Thyroid gland (tissue), 4 donors: ENCODE results near the gene THAP3. TPM values are rescaled to one million over a fixed set of nuclear protein-coding genes. Genes with fewer than 3 reads are reported as not detected.

Experiments used
- DNase-seq, 2 donors: peaks; one replicate each; pipeline ENCODE4 v3.0.0-alpha.2; 2019
- H3K27ac ChIP-seq, 3 donors: fragments of 200-600 bp; sonication (generic); 1 replicate in 2 of 3; 2 replicates in 1 of 3; pipeline ENCODE4 v1.5.1; 2016 to 2019; ENCODE audit warnings: mild to moderate bottlenecking in 1 of 3, moderate library complexity in 1 of 3
- H3K27me3 ChIP-seq: fragments of 200-600 bp; sonication (generic); one replicate; pipeline ENCODE4 v1.5.1; 2019
- H3K36me3 ChIP-seq, 2 donors: fragments of 200-600 bp; sonication (generic); one replicate each; pipeline ENCODE4 v1.5.1; 2016 to 2019
- H3K4me1 ChIP-seq, 2 donors: fragments of 200-600 bp; sonication (generic); one replicate each; pipeline ENCODE4 v1.5.1; 2017 to 2019
- H3K4me3 ChIP-seq, 3 donors: fragments of 200-600 bp; sonication (generic); replicated peaks in 1 of 3; 1 replicate in 2 of 3; 2 replicates in 1 of 3; pipeline ENCODE4 v1.5.1; 2016; ENCODE audit warnings: mild to moderate bottlenecking in 1 of 3
- H3K9me3 ChIP-seq: fragments of 200-600 bp; sonication (generic); one replicate; pipeline ENCODE4 v1.5.1; 2017
- CTCF ChIP-seq, 6 experiments: fragments of 200-600 bp in 3 of 6; fragments of 450-650 bp in 3 of 6; sonication (generic) in 3 of 6; IDR thresholded peaks; one replicate each; pipeline ENCODE4 v1.5.1; 2016 to 2019; ENCODE audit warnings: antibody characterized with exemption in 6 of 6, mild to moderate bottlenecking in 2 of 6, inconsistent platforms in 1 of 6, moderate library complexity in 1 of 6
- POLR2A ChIP-seq, 2 donors: fragments of 450-650 bp; IDR thresholded peaks; one replicate each; pipeline ENCODE4 v1.6.1; 2017; ENCODE audit warnings: antibody characterized with exemption in 2 of 2, mild to moderate bottlenecking in 2 of 2, moderate library complexity in 1 of 2
- WGBS, 2 donors: methylation state at CpG; one replicate each; pipeline ENCODE4 v1.1.5; 2017; 5-methylcytosine and 5-hydroxymethylcytosine counted together
- intact Hi-C: fragments of 100-400 bp; cut with DNase I; formaldehyde crosslinking; loops from one replicate; pipeline ENCODE4 v1.15.1; 2023
- total RNA-seq, 4 donors: library from RNA; depleted of rRNA; stranded (reverse); fragments of >200 nt; gene quantifications; one replicate each; pipeline ENCODE4 v1.2.3, GENCODE V29; 2016

Gene THAP3
- total RNA-seq, 4 donors from 2014 or later, result 21.2 to 35.3 (median 30.5) TPM

GRCh38 chr1:6603238-6603914, 21.3 kb upstream of the THAP3 start:
- intact Hi-C loops, result no loop called here
- peaks cover 3 to 7% of the 10 kb centered on the region in 2 donors for H3K36me3 ChIP-seq
- peak overlapping the region in 2 of 3 donors; percentile 67 to 92 for H3K4me3 ChIP-seq
- DNase-seq, result peak in 1 of 2 donors; percentile 62
- WGBS, 2 donors, result 3 to 7% methylated on average over 29 to 33 of the region's 36 CpGs
- TF ChIP-seq CTCF (IDR thresholded peaks at IDR 0.05), result no peak
- peak in 1 of 2 donors; percentile 15 for TF ChIP-seq POLR2A (IDR thresholded peaks at IDR 0.05)
- peaks cover 37 to 47% of the 10 kb centered on the region in 2 donors for H3K4me1 ChIP-seq
- no peaks in the 10 kb centered on the region for H3K9me3 ChIP-seq
- peak overlapping the region; percentile 98 to 99 (median 99) for H3K27ac ChIP-seq
- H3K27me3 ChIP-seq, result no peaks in the 10 kb centered on the region

- Histone ChIP-seq H3K27me3 (no peaks in the 10 kb centered on the region), H3K4me3 (peak overlapping the region in 1 of 3 donors; percentile 92), H3K36me3 (peaks cover 0 to under 1% of the 10 kb centered on the region in 2 donors), H3K4me1 (peaks cover 36 to 40% of the 10 kb centered on the region in 2 donors), H3K9me3 (no peaks in the 10 kb centered on the region), H3K27ac (peak overlapping the region; percentile 98 to 99 (median 99))
- intact Hi-C loops, result no loop called here
- WGBS, 2 donors, result 36 to 47% methylated on average over 17 to 19 of the region's 19 CpGs
- DNase-seq, result peak; percentile 71 to 74
- TF ChIP-seq POLR2A (IDR thresholded peaks at IDR 0.05) (peak in 1 of 2 donors; percentile 39), CTCF (IDR thresholded peaks at IDR 0.05) (peak in 3 of 6 experiments; percentile 5 to 16 (median 15))
Observed at GRCh38 chr1:6603915-6604558, 20.6 kb upstream of the THAP3 start.

DNA sequence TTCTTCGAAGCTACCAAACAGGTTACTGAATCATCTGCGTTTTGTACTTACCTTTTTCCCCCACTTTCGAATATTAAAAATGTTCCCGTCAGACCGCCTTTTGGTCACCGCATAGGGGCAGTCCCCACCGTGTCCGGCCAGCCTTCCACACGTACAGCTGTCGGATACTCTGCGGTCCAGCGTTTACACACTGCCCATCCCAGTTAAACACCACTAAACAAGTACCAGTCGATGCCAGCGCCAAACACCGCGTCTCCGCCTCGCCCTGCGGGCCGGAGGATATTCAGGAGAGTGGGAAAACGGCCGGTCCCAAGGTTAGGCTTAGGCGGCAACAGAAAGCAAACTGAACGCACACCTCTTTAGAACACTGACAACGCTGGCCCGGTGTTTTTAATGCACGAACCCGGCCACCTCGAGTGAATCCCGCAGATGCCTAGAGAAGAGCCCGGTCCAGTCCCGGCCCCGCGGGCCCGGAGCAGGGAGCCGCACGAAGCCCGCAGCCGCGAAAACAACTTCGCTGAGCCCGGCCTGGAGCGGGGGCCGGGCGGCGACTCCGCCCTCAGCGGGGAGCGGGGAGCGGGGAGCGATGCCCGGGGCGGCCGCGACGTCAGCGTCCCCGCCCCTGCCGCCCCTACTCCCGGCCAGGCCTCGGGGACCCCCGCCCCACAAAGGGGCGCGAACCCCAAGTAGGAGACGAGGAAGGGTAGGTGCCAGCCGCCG, 11.9 kb upstream of the THAP3 start:
- H3K27ac ChIP-seq, result peak overlapping the region; percentile 90 to 94 (median 93)
- peak overlapping the region; percentile 17 to 100 (median 26) for H3K4me3 ChIP-seq
- WGBS, 2 donors, result 0 to 2% methylated on average over 20 to 22 of the region's 67 CpGs
- H3K36me3 ChIP-seq, result no peaks in the 10 kb centered on the region
- intact Hi-C loops, result no loop called here
- no peaks in the 10 kb centered on the region for H3K27me3 ChIP-seq
- TF ChIP-seq POLR2A (IDR thresholded peaks at IDR 0.05) (peak in 1 of 2 donors; percentile 58), CTCF (IDR thresholded peaks at IDR 0.05) (no peak)
- H3K9me3 ChIP-seq, result no peaks in the 10 kb centered on the region
- H3K4me1 ChIP-seq, result peaks cover 8 to 25% of the 10 kb centered on the region in 2 donors
- DNase-seq, result peak; percentile 54 to 56

- Histone ChIP-seq H3K27ac (peak within 1 kb of the TSS; percentile 93 to 95 (median 94)), H3K36me3 (no peaks in the 10 kb centered on the region), H3K9me3 (no peaks in the 10 kb centered on the region), H3K4me1 (peaks cover 8 to 25% of the 10 kb centered on the region in 2 donors), H3K27me3 (no peaks in the 10 kb centered on the region), H3K4me3 (peak within 1 kb of the TSS; percentile 69 to 100 (median 96))
- intact Hi-C loops, result loop anchor here (2.0 kb wide), 1 partner anchor 13 kb away; no protein-coding TSS in a partner anchor
- WGBS, 2 donors, result no CpG with 5 or more reads among the region's 84 CpGs
- DNase-seq, result peak; percentile 99 to 100
- TF ChIP-seq POLR2A (IDR thresholded peaks at IDR 0.05) (peak in 1 of 2 donors; percentile 75), CTCF (IDR thresholded peaks at IDR 0.05) (no peak)
Observed at GRCh38 chr1:6613361-6614018, 11.2 kb upstream of the THAP3 start, which contains the start of gene PHF13. PHF13 (plus strand) TSS chr1:6613731; CDS start chr1:6614067, 336 bp downstream.
